GM18507 (cell line): ENCODE results near the gene ESYT1.

Experiments
- DNase-seq: peaks from one replicate; pipeline ENCODE4 v3.0.0; 2011; ENCODE audit warnings: low read depth; ENCODE audit not compliant: insufficient read length; ENCODE audit errors: extremely low spot score
- FAIRE-seq: peaks from 2 replicates; lab custom pipeline; 2011; peaks lifted over from hg19 to GRCh38; lab: Jason Lieb, UNC

The ESYT1 gene, protein sequence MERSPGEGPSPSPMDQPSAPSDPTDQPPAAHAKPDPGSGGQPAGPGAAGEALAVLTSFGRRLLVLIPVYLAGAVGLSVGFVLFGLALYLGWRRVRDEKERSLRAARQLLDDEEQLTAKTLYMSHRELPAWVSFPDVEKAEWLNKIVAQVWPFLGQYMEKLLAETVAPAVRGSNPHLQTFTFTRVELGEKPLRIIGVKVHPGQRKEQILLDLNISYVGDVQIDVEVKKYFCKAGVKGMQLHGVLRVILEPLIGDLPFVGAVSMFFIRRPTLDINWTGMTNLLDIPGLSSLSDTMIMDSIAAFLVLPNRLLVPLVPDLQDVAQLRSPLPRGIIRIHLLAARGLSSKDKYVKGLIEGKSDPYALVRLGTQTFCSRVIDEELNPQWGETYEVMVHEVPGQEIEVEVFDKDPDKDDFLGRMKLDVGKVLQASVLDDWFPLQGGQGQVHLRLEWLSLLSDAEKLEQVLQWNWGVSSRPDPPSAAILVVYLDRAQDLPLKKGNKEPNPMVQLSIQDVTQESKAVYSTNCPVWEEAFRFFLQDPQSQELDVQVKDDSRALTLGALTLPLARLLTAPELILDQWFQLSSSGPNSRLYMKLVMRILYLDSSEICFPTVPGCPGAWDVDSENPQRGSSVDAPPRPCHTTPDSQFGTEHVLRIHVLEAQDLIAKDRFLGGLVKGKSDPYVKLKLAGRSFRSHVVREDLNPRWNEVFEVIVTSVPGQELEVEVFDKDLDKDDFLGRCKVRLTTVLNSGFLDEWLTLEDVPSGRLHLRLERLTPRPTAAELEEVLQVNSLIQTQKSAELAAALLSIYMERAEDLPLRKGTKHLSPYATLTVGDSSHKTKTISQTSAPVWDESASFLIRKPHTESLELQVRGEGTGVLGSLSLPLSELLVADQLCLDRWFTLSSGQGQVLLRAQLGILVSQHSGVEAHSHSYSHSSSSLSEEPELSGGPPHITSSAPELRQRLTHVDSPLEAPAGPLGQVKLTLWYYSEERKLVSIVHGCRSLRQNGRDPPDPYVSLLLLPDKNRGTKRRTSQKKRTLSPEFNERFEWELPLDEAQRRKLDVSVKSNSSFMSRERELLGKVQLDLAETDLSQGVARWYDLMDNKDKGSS

DNA sequence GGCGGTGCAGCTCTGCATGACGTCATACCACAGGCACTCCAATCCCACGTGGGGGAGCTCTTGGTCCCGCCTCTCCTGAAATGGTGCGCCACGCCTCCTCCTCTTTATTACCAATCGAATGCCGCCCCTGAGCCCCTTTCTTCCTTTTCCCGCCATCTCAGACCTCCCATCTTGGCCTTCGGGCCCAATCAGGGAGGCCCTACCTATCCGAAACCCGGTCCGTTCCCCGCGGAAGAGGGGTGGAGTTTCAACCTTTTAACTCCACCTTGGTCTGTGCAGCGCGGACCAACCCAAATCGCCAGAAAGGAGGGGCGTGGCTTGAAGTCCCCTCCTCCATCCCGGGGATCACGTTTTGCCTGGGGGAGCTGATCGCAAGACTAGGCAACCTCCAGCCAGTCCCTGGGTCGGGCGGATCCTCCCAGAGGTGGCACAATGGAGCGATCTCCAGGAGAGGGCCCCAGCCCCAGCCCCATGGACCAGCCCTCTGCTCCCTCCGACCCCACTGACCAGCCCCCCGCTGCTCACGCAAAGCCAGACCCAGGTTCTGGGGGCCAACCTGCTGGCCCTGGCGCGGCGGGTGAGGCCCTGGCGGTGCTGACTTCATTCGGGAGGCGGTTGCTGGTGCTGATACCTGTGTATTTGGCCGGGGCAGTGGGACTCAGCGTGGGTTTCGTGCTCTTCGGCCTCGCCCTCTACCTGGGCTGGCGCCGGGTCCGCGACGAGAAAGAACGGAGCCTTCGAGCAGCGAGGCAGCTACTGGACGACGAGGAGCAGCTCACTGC is at the start of gene ESYT1:
ESYT1 (plus strand) TSS at position 380 of the 782 bp plus-strand sequence; CDS start at position 433, 53 bp downstream.
- FAIRE-seq (peak; percentile 98), DNase-seq (peak; percentile 93)

GRCh38 chr12:56078427-56078826 is 49.6 kb upstream of the ESYT1 start:
- DNase-seq (no peak), FAIRE-seq (no peak)

DNA sequence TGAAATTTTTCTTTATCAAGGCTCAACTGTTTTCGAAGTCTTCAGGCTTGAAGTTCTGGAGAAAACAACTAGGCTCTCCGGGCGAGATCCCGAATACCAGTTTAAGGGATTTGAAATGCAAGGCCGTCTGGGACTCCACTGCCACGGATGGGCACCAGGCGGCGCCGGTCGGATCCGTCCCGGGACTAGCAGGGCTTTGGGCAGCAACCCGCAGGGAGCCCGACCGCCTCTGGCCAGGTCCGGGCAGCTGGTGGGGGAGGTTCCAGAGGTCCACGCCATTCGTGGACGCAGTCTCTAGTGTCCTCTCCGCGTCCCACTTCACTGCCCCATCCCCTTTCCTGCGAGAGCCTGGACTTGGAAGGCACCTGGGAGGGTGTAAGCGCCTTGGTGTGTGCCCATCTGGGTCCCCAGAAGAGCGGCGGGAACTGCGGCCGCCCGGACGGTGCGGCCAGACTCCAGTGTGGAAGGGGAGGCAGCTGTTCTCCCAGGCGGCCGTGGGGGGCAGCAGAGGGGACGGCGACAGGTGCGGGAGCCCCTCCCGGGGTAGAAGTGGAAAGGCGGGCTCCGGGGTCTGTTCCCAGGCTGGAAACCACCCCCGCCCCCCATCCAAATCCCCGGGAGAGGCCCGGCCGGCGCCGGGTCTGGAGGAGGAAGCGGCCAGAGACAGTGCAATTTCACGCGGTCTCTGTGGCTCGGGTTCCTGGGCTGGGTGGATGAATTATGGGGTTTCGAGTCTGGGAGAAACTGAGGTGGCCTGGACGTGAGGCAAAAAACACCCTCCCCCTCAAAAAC is 48.9 kb upstream of the ESYT1 start:
- FAIRE-seq = no peak
- peak; percentile 51 for DNase-seq

DNA sequence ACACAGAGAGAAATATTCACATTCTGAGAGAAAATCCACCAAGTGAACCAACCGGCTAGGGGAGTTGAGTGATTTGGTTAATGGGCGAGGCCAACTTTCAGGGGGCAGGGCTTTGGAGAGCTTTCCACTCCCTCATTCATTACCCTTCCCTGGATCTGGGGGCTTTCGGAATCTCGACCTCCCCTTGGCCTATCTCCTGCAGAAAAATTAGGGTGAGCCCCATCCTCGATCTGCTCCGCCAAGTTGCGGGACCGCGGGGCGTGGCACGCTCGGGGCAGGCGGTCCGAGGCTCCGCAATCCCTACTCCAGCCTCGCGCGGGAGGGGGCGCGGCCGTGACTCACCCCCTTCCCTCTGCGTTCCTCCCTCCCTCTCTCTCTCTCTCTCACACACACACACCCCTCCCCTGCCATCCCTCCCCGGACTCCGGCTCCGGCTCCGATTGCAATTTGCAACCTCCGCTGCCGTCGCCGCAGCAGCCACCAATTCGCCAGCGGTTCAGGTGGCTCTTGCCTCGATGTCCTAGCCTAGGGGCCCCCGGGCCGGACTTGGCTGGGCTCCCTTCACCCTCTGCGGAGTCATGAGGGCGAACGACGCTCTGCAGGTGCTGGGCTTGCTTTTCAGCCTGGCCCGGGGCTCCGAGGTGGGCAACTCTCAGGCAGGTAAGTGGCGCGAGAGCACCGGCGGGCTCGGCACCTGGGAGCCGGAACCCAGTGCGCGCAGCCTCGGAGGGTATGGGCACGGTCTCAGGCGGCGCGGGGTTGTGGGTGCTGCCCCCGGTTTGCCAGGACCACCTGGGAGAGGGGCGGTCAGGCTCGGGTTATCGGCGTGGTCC is 48.1 kb upstream of the ESYT1 start, which contains the start of gene ERBB3:
ERBB3 (plus strand) TSS at position 443 of the 833 bp plus-strand sequence; CDS start at position 579, 136 bp downstream.
- FAIRE-seq = peak; percentile 26

GRCh38 chr12:56080556-56081138 is 47.4 kb upstream of the ESYT1 start:
- no peak for FAIRE-seq
- no peak for DNase-seq

More for the DNA sequence above, 48.1 kb upstream of the ESYT1 start, which contains the start of gene ERBB3:
- DNase-seq = peak; percentile 29

DNA sequence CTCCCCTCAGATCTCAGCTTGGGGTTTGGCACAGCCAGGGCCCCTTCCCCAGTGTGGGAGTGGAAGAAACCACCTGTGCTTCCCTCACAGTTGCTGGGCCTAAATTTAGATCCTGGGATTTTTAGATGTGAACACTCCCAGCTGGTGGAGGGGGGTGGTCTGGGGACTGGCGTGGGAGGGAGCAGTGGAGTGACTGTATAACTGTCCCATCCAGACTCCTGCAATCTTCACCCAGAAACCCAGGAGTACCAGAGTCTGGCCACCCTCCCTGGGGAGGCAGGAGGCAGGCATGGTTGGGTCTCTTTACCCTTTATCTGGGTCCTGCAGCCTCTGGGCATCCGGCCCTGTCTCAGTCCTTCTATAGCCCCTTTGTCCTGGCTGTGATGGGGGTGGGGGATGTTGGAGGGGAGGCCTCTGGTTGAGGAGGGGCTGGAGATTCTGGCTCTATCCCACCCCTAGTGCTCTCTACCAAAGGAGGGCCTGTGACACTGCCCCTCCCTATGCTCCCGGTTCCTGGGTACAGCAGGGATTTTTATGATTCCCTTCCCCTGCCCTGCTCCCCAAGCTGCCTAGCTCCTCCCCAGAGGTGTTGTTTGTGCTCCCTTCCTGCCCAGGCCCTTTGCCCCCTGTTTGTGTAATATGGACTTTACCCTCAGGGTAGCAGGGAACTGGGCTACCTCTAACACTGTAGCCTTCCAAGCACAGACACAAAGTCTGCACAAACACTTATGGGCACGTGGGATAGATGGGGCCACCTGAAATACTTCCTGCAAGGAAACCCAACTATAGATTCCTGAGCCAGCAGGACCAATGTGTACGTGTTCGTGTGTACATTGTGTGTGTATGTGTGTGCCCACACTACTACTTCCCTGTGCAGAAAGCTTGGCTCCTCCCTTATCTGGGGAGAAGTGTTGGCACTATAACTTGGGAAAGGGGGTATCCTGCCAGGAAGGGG is 46.4 kb upstream of the ESYT1 start:
- DNase-seq (no peak), FAIRE-seq (no peak)

- DNase-seq (no peak), FAIRE-seq (no peak)
Measured at GRCh38 chr12:56082382-56082781, 45.7 kb upstream of the ESYT1 start.

GRCh38 chr12:56082967-56083366 is 45.1 kb upstream of the ESYT1 start:
- FAIRE-seq = no peak
- DNase-seq = no peak

DNA sequence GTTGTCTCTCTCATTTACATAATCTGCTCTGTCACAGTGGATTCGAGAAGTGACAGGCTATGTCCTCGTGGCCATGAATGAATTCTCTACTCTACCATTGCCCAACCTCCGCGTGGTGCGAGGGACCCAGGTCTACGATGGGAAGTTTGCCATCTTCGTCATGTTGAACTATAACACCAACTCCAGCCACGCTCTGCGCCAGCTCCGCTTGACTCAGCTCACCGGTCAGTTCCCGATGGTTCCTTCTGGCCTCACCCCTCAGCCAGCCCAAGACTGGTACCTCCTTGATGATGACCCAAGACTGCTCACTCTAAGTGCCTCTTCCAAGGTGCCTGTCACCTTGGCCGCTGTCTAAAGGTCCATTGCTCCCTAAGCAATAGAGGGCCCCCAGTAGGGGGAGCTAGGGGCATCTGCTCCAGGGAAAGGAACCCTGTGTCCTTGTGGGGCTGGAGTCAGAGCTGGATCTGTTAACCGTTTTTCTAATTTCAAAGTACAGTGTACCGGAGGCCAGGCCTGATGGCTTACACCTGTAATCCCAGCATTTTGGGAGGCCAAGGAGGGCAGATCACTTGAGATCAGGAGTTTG is 43.0 kb upstream of the ESYT1 start:
- FAIRE-seq = no peak
- no peak for DNase-seq

DNA sequence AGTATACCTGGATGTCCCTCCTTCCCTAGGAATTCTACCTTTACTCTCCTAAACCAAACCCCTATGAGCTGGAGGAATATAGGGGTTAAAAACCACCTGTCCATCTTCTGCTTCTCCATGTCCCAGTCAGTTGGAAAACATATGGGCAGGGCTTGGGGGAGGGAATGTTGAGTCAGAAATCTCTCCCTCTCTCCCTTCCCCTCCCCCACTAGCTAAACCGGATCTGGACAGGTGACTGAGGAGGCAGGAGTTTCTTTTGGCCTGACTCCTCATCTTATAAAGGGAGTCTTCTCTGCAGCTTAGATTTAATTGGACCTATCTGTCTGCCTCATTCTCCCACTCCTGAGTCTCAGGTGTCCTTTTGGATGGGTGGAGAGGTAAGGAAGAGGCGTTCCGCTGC is 42.0 kb upstream of the ESYT1 start:
- FAIRE-seq = no peak

DNA sequence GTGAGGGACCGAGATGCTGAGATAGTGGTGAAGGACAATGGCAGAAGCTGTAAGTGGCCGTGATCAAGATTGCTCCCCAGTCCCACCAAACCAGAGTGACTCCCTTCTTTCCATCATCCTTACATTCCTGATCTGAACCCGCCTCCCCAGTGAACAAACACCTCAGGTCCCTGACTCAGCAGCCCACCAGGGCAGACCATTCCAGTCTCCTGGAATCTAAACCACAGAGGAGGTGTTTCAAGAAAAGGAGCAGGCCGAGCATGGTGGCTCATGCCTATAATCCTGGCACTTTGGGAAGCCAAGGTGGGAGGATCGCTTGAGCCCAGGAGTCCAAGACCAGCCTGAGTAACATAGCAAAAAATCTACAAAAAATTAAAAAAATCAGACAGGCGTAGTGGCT is 41.5 kb upstream of the ESYT1 start:
- no peak for DNase-seq

More for the DNA sequence above, 42.0 kb upstream of the ESYT1 start:
- DNase-seq = no peak

GRCh38 chr12:56087220-56087619 is 40.8 kb upstream of the ESYT1 start:
- DNase-seq = no peak
- FAIRE-seq = no peak

More for the DNA sequence above, 41.5 kb upstream of the ESYT1 start:
- no peak for FAIRE-seq

GRCh38 chr12:56097738-56098137 is 30.3 kb upstream of the ESYT1 start:
- DNase-seq = no peak
- FAIRE-seq = no peak

- FAIRE-seq (no peak), DNase-seq (no peak)
Measured at GRCh38 chr12:56098592-56098991, 29.5 kb upstream of the ESYT1 start.

GRCh38 chr12:56099787-56100186 is 28.3 kb upstream of the ESYT1 start:
- no peak for FAIRE-seq
- DNase-seq = no peak

DNA sequence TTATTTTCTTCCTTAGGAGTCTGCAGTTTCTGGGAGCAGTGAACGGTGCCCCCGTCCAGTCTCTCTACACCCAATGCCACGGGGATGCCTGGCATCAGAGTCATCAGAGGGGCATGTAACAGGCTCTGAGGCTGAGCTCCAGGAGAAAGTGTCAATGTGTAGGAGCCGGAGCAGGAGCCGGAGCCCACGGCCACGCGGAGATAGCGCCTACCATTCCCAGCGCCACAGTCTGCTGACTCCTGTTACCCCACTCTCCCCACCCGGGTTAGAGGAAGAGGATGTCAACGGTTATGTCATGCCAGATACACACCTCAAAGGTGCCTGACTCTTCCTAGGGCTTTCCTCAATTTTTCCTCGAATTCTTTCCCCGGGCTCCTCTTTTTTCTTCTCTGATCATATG is 27.0 kb upstream of the ESYT1 start:
- no peak for DNase-seq
- FAIRE-seq = no peak
